Gastroesophageal sphincter (tissue), 3 donors: ENCODE data around the gene WDR18.

Experiments
- POLR2A ChIP-seq, 2 donors: fragments of 450-650 bp; IDR thresholded peaks; one replicate each; pipeline ENCODE4 v1.6.1; 2017; ENCODE audit warnings: antibody characterized with exemption in 2 of 2, mild to moderate bottlenecking in 2 of 2, moderate library complexity in 1 of 2
- TF ChIP-seq, protein P1 (sequence below), 4 experiments: fragments of 200-600 bp in 2 of 4; fragments of 450-650 bp in 2 of 4; sonication (generic) in 1 of 4; IDR thresholded peaks; one replicate each; pipeline ENCODE4 v1.5.1; 2017 to 2019; ENCODE audit warnings: antibody characterized with exemption in 4 of 4, mild to moderate bottlenecking in 2 of 4, moderate library complexity in 2 of 4

GRCh38 chr19:995051-995827 is 11.1 kb downstream of the WDR18 start:
- TF ChIP-seq, protein P1, sequence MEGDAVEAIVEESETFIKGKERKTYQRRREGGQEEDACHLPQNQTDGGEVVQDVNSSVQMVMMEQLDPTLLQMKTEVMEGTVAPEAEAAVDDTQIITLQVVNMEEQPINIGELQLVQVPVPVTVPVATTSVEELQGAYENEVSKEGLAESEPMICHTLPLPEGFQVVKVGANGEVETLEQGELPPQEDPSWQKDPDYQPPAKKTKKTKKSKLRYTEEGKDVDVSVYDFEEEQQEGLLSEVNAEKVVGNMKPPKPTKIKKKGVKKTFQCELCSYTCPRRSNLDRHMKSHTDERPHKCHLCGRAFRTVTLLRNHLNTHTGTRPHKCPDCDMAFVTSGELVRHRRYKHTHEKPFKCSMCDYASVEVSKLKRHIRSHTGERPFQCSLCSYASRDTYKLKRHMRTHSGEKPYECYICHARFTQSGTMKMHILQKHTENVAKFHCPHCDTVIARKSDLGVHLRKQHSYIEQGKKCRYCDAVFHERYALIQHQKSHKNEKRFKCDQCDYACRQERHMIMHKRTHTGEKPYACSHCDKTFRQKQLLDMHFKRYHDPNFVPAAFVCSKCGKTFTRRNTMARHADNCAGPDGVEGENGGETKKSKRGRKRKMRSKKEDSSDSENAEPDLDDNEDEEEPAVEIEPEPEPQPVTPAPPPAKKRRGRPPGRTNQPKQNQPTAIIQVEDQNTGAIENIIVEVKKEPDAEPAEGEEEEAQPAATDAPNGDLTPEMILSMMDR (IDR thresholded peaks at IDR 0.05) = no peak
- no peak for TF ChIP-seq POLR2A (IDR thresholded peaks at IDR 0.05)
